ENCODE measurements around the gene DCAF6. TPM values are rescaled to one million over a fixed set of nuclear protein-coding genes. Genes with fewer than 3 reads are reported as not detected.
"Not testable (repeated sequence)": the region's sequence is repeated elsewhere in the genome, so short reads cannot be mapped to it uniquely, and the experiment has no call there.

DCAF6 gene
- total RNA-seq, 2 experiments from 2014 or later = 21.2 to 25.0 TPM

GRCh38 chr1:167927046-167927754 lies 9.3 kb upstream of the DCAF6 start:
- CTCF ChIA-PET = no interaction called here
- POLR2A ChIA-PET = interaction anchor here (1.4 kb wide), 1 partner anchor 9 kb away, joined by 5 read pairs; the partner anchor contains the start of gene DCAF6
- Mint-ChIP-seq H3K9me3 (no peaks in the 10 kb centered on the region), H3K4me3 (no peak overlapping the region), H3K36me3 (peaks cover 7% of the 10 kb centered on the region), H3K4me1 (ENCODE audit: low read depth) (peaks cover 8% of the 10 kb centered on the region), H3K27me3 (no peaks in the 10 kb centered on the region), H3K27ac (no peak overlapping the region)
- DNase-seq = no peak
- intact Hi-C loops (cut with micrococcal nuclease) = no loop called here

- Mint-ChIP-seq H3K27me3 (no peaks in the 10 kb centered on the region), H3K36me3 (no peaks in the 10 kb centered on the region), H3K4me3 (no peak overlapping the region), H3K9me3 (no peaks in the 10 kb centered on the region), H3K4me1 (ENCODE audit: low read depth) (peaks cover 12% of the 10 kb centered on the region), H3K27ac (no peak overlapping the region)
- no peak for DNase-seq
- ChIA-PET CTCF (no interaction called here), POLR2A (interaction anchor here (0.6 to 1.4 kb wide), 3 partner anchors 8 to 1438 kb away, joined by 3 to 5 read pairs (median 3); partner anchors contain the start of gene DCAF6)
- intact Hi-C loops (cut with micrococcal nuclease) = no loop called here
Measured at GRCh38 chr1:167928457-167928852, 8.0 kb upstream of the DCAF6 start.

GRCh38 chr1:167928919-167929318 lies 7.6 kb upstream of the DCAF6 start:
- H3K9me3 Mint-ChIP-seq; DNase-seq; intact Hi-C loops (cut with micrococcal nuclease); H3K36me3 Mint-ChIP-seq; H3K4me3 Mint-ChIP-seq; CTCF ChIA-PET; H3K27me3 Mint-ChIP-seq; H3K27ac Mint-ChIP-seq: not testable (repeated sequence)
- peaks cover 16% of the 10 kb centered on the region for H3K4me1 Mint-ChIP-seq (ENCODE audit: low read depth)
- POLR2A ChIA-PET = interaction anchor here (0.6 to 0.7 kb wide), 2 partner anchors 474 to 1439 kb away, joined by 3 read pairs; no protein-coding TSS in a partner anchor

DNA sequence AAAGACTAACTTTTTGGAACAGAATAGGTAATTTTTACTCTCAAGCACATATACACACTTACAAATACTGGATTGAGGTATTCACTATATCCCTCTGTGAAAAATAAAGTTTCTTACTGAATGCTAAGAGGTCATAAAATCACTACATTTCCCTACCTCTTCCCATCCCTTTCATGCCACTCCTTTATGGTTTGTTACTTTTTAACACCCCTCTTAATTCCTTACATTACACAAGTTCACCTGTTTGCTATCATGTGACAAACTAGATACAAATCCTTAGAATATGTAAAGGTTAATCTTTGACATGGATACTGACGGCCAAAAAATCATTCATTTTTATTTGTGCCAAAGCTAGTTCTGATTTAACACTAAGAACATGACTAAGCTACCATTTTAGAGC lies 6.8 kb upstream of the DCAF6 start:
- Mint-ChIP-seq H3K4me1 (ENCODE audit: low read depth) (peaks cover 24% of the 10 kb centered on the region), H3K27ac (no peak overlapping the region), H3K4me3 (no peak overlapping the region), H3K9me3 (no peaks in the 10 kb centered on the region), H3K36me3 (no peaks in the 10 kb centered on the region), H3K27me3 (no peaks in the 10 kb centered on the region)
- DNase-seq = no peak
- intact Hi-C loops (cut with micrococcal nuclease) = no loop called here
- POLR2A ChIA-PET = no interaction called here
- CTCF ChIA-PET = interaction anchor here (1.4 kb wide), 1 partner anchor 153 kb away, joined by 4 read pairs; no protein-coding TSS in a partner anchor

DNA sequence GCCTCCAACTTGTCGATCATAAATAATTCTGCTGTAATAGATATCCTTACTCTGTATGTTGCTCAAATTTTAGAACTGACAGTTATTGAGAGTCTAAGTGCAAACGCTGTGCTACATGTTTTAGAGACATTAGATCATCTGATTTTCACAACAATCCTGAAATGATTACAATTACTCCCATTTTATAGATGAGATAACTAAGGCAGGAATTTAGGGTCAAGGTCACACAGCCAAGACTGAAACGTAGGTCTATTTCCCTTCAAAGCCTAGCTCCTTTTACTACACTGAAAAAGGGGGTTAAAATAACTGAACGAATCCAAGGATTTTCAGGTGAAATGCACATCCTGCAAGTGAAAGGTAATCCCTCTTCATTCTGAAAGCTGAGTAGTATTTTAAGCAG lies 2.7 kb upstream of the DCAF6 start:
- DNase-seq = no peak
- intact Hi-C loops (cut with micrococcal nuclease) = no loop called here
- Mint-ChIP-seq H3K27me3 (no peaks in the 10 kb centered on the region), H3K4me1 (ENCODE audit: low read depth) (peaks cover 33% of the 10 kb centered on the region), H3K36me3 (peaks cover 8% of the 10 kb centered on the region), H3K4me3 (no peak overlapping the region), H3K27ac (no peak overlapping the region), H3K9me3 (no peaks in the 10 kb centered on the region)
- CTCF ChIA-PET = interaction anchor here (5.3 kb wide), 1 partner anchor 149 kb away, joined by 27 read pairs; no protein-coding TSS in a partner anchor
- POLR2A ChIA-PET = interaction anchor here (0.6 kb wide), 1 partner anchor 20 kb away, joined by 3 read pairs; no protein-coding TSS in a partner anchor

GRCh38 chr1:167934426-167935215 lies 1.9 kb upstream of the DCAF6 start:
- Mint-ChIP-seq H3K27me3 (no peaks in the 10 kb centered on the region), H3K4me1 (ENCODE audit: low read depth) (peaks cover 33% of the 10 kb centered on the region), H3K9me3 (no peaks in the 10 kb centered on the region), H3K27ac (peak overlapping the region; percentile 100), H3K4me3 (peak overlapping the region; percentile 91), H3K36me3 (peaks cover 8% of the 10 kb centered on the region)
- intact Hi-C loops (cut with micrococcal nuclease) = loop anchor here (1.0 to 5.0 kb wide), 7 partner anchors 53 to 1958 kb away; partner anchors contain the start of genes POU2F1, RCSD1, SCYL3 and TADA1
- DNase-seq = no peak
- ChIA-PET POLR2A (interaction anchor here (0.6 to 1.7 kb wide), 2 partner anchors 19 to 303 kb away, joined by 3 to 6 read pairs; no protein-coding TSS in a partner anchor), CTCF (interaction anchor here (5.3 kb wide), 1 partner anchor 148 kb away, joined by 27 read pairs; no protein-coding TSS in a partner anchor)

GRCh38 chr1:167935216-167936067 lies 1.0 kb upstream of the DCAF6 start:
- CTCF ChIA-PET = interaction anchor here (0.9 to 5.3 kb wide), 2 partner anchors 147 to 715 kb away, joined by 3 to 27 read pairs; no protein-coding TSS in a partner anchor

DNA sequence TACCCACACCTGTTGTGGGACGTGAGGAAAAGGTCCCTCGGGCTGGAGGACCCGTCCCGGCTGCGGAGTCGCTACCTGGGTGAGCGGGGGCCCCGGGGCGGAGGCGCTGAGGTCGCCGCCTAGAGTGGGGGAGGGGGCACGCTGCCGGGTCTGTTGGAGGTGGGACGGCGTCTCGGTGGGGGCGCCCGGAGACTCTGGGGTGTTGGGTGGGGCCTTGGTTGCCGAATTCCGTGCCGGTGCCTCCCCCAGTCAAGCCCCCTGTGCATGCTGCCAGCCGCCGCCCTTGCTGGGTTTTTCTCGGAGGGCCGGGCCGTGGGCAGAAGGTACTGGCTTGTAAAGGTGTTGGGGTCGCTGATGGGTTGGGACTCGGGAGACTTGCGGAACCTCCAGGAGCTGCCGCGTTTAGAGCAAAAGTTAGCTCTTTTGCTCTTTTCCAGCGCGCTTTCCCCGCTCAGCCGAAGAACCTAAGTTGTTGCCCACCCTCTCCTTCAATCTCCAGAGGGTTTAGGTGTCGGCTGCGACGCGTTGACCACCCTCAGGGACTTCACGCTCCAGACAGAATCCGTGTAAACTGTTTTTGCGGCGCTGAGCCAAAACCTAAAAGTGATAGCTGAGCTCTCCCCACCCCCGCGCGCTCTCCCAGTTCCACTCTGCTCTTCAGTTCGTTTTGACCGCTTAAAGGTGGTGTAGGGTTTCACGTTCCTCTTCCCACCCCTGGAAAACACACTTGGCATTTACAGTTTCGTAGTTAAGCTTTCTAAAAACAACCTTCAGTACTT lies 636 bp downstream of the DCAF6 start, which contains the start of gene MPC2:
Gene MPC2 (minus strand): TSS at position 143 of the 779 bp plus-strand sequence. CDS start 1,231 bp downstream, outside the sequence.
- POLR2A ChIA-PET = interaction anchor here (0.6 to 1.9 kb wide), 3 partner anchors 9 to 290 kb away, joined by 3 to 6 read pairs (median 5); no protein-coding TSS in a partner anchor
- peak within 1 kb of the TSS; percentile 91 for H3K4me3 Mint-ChIP-seq
- no peaks in the 10 kb centered on the region for H3K9me3 Mint-ChIP-seq
- peaks cover 8% of the 10 kb centered on the region for H3K36me3 Mint-ChIP-seq
- H3K27ac Mint-ChIP-seq = peak within 1 kb of the TSS; percentile 100
- H3K27me3 Mint-ChIP-seq = no peaks in the 10 kb centered on the region
- CTCF ChIA-PET = interaction anchor here (0.8 to 5.3 kb wide), 3 partner anchors 12 to 223 kb away, joined by 3 to 27 read pairs (median 3); no protein-coding TSS in a partner anchor
- peak; percentile 72 for DNase-seq
- H3K4me1 Mint-ChIP-seq (ENCODE audit: low read depth) = peaks cover 35% of the 10 kb centered on the region
- intact Hi-C loops (cut with micrococcal nuclease) = loop anchor here (1.0 to 5.0 kb wide), 9 partner anchors 134 to 1955 kb away; partner anchors contain the start of genes POU2F1, RCSD1, SCYL3 and TADA1

More at GRCh38 chr1:167935216-167936067, 1.0 kb upstream of the DCAF6 start:
- peak overlapping the region; percentile 100 for H3K27ac Mint-ChIP-seq
- POLR2A ChIA-PET = interaction anchor here (0.6 to 1.9 kb wide), 14 partner anchors 7 to 489 kb away, joined by 3 to 6 read pairs (median 4); no protein-coding TSS in a partner anchor
- H3K4me3 Mint-ChIP-seq = peak overlapping the region; percentile 91
- H3K9me3 Mint-ChIP-seq = no peaks in the 10 kb centered on the region
- peaks cover 8% of the 10 kb centered on the region for H3K36me3 Mint-ChIP-seq
- H3K27me3 Mint-ChIP-seq = no peaks in the 10 kb centered on the region
- H3K4me1 Mint-ChIP-seq (ENCODE audit: low read depth) = peaks cover 35% of the 10 kb centered on the region
- DNase-seq = peak; percentile 68
- intact Hi-C loops (cut with micrococcal nuclease) = loop anchor here (1.0 to 5.0 kb wide), 11 partner anchors 52 to 1957 kb away; partner anchors contain the start of genes POU2F1, RCSD1, SCYL3 and TADA1

DNA sequence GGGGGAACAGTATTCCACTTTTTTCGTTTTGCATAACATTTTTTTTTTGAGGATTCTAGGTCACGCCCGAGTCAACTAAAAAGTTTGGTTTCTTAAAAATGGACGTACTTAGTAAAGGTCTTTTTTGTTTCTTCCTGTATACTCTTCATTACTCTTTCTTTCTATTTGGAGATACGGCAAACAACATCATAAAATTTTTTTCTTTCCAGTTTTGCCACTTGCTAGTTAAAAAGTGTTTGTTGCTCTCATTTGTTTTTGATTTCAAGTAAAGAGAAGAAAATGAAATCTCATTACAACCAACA lies 1.2 kb downstream of the DCAF6 start:
- Mint-ChIP-seq H3K4me3 (peak overlapping the region; percentile 91), H3K27ac (peak overlapping the region; percentile 100), H3K27me3 (no peaks in the 10 kb centered on the region), H3K4me1 (ENCODE audit: low read depth) (peaks cover 31% of the 10 kb centered on the region), H3K36me3 (peaks cover 8% of the 10 kb centered on the region), H3K9me3 (no peaks in the 10 kb centered on the region)
- ChIA-PET POLR2A (interaction anchor here (0.6 kb wide), 1 partner anchor 221 kb away, joined by 3 read pairs; no protein-coding TSS in a partner anchor), CTCF (interaction anchor here (0.8 to 5.3 kb wide), 3 partner anchors 11 to 223 kb away, joined by 3 to 27 read pairs (median 3); no protein-coding TSS in a partner anchor)
- no peak for DNase-seq
- intact Hi-C loops (cut with micrococcal nuclease) = loop anchor here (2.0 to 5.0 kb wide), 6 partner anchors 201 to 1955 kb away; partner anchors contain the start of genes POU2F1, RCSD1, SCYL3 and TADA1

GRCh38 chr1:167938080-167938636 lies 1.7 kb downstream of the DCAF6 start:
- no peak for DNase-seq
- Mint-ChIP-seq H3K4me1 (ENCODE audit: low read depth) (peaks cover 28% of the 10 kb centered on the region), H3K4me3 (peak overlapping the region; percentile 91), H3K36me3 (peaks cover 8% of the 10 kb centered on the region), H3K9me3 (no peaks in the 10 kb centered on the region), H3K27ac (peak overlapping the region; percentile 53), H3K27me3 (no peaks in the 10 kb centered on the region)
- intact Hi-C loops (cut with micrococcal nuclease) = loop anchor here (5.0 kb wide), 5 partner anchors 299 to 1954 kb away; partner anchors contain the start of genes POU2F1, RCSD1, SCYL3 and TADA1
- CTCF ChIA-PET = interaction anchor here (5.3 kb wide), 1 partner anchor 145 kb away, joined by 27 read pairs; no protein-coding TSS in a partner anchor
- POLR2A ChIA-PET = no interaction called here
